T47D (cell line): ENCODE results near the gene PSMB3.

Source experiments
- DNase-seq, 2 experiments: peaks; one replicate each; pipeline versions ENCODE4 v3.0.0 to v3.0.0-alpha.2; 2011 to 2012; ENCODE audit warnings: low read depth in 1 of 2, low spot score in 1 of 2
- JUND ChIP-seq: IDR thresholded peaks from 2 replicates; pipeline ENCODE4 v1.6.1; 2012; ENCODE audit warnings: low read depth
- in situ Hi-C: cut with HindIII; loops from 2 replicates; pipeline ENCODE4 v1.10.0; 2016; ENCODE audit warnings: low sequenced_read_pairs, low pct_unique_long_range_greater_than_20kb

Gene PSMB3

DNA sequence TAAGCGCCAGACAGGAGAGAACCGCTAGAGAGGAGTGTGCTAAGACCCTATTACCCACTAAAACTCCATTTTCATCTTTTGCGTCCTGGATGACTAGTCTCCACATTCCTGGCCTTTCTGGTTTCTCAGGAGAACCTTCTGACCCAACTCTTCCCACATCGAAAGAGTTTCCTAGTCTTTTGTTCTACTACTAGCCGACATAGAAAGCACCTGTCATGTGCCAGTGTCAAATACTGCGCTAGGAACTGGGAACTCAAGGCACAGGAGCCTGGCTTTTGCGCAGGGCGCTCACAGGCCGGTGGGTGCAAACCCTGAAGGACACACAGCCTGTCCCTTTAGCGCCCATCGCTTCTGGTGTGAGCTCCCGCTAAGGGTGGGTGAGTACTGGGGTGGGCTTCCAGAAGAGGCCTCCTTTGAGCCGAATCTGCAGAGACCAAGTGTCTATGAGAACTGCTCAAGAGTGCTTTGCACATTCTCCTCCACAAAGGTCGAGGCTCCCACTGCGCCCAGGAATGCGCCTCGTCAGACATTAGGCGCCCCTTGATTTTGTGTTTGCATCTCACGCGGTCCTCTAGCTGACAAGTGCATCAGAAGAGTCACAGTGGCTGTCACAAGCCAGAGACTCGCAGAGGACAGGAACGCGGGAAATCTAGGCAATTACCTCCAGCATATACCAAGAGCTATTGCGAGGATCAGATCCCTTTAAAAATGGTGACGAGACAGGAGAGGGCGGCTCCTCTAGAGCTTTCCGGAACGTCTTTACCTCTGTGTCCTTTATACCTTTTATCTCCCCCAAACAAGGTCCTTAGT lies 2.0 kb upstream of the PSMB3 start:
- in situ Hi-C loops: no loop called here
- no peak for TF ChIP-seq JUND
- DNase-seq: peak in 1 of 2 experiments; percentile 68

- no peak for DNase-seq
- in situ Hi-C loops: no loop called here
Measured at GRCh38 chr17:38751144-38751807, 1.3 kb upstream of the PSMB3 start.

GRCh38 chr17:38751808-38752307 lies 683 bp upstream of the PSMB3 start:
- in situ Hi-C loops: no loop called here
- peak in 1 of 2 experiments; percentile 89 for DNase-seq
- TF ChIP-seq JUND: no peak

More at GRCh38 chr17:38751144-38751807, 1.3 kb upstream of the PSMB3 start:
- TF ChIP-seq JUND: no peak

- no peak for DNase-seq
Measured at GRCh38 chr17:38753071-38753506, 548 bp downstream of the PSMB3 start.

DNA sequence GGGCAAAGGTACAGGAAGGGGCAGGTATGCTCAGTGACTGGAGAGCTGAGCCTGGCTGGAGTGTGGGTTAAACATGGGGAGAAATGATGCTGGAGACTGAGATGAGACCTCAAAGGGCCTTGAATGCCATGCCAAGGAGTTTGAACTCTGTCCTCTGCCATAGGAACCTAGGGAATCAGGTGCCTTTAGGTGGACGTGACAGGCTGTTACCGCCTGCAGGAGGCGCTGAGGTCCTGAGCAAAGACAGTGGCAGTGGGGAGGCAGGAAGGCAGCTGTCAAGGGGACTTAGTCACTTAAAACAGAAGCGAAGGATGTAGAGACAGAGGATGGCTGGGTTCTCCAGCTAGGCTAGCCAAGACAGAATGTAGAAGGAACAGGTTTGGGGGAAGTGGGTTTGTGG lies 9.1 kb downstream of the PSMB3 start:
- DNase-seq: peak in 1 of 2 experiments; percentile 58
- in situ Hi-C loops: no loop called here
- TF ChIP-seq JUND: no peak

More at GRCh38 chr17:38753071-38753506, 548 bp downstream of the PSMB3 start:
- in situ Hi-C loops: no loop called here
- TF ChIP-seq JUND: no peak

GRCh38 chr17:38762231-38762630 lies 9.7 kb downstream of the PSMB3 start:
- no peak for TF ChIP-seq JUND
- DNase-seq: no peak
- in situ Hi-C loops: no loop called here

DNA sequence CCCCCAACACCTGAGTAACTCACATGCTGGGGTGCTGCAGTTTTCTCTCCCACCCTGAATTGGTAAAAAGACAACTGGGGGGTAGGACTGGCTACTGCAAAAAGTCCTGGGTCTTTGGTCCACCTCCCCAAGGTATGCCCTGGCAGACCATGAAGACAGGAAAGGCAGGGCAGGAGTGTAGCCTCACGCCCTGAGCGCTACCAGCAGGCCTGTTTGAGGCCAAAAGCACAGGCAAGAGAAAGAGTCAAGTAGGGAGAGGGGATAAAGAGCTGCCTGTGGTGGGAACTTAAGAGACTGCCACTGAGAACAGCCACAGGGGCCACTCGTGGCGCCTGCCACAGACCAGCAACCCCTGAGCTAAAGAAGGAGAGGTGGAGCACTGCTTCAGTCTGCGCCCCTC lies 13.8 kb downstream of the PSMB3 start:
- no peak for TF ChIP-seq JUND
- in situ Hi-C loops: no loop called here
- no peak for DNase-seq

DNA sequence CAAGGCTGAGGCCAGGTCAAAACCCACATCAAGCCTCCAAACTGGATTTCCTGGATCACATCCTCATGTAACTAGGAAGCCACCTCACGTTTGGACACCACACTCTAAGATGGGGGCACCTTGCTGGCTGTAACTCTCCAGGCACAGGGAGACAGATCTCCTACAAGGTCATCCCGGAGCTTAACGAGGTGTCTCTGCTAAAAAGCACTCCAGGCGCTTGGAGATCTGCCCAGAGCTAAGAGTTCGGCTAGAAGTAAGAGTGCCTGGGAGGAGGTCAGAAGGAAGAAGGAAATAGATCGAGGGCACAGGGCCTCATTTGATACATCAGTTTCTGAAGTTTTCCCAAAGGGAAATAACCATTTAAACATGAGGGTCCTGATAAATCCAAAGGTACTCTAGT lies 15.9 kb downstream of the PSMB3 start:
- TF ChIP-seq JUND: no peak
- DNase-seq: no peak
- in situ Hi-C loops: no loop called here

GRCh38 chr17:38773258-38773657 lies 20.7 kb downstream of the PSMB3 start:
- in situ Hi-C loops: no loop called here
- TF ChIP-seq JUND: no peak
- no peak for DNase-seq

DNA sequence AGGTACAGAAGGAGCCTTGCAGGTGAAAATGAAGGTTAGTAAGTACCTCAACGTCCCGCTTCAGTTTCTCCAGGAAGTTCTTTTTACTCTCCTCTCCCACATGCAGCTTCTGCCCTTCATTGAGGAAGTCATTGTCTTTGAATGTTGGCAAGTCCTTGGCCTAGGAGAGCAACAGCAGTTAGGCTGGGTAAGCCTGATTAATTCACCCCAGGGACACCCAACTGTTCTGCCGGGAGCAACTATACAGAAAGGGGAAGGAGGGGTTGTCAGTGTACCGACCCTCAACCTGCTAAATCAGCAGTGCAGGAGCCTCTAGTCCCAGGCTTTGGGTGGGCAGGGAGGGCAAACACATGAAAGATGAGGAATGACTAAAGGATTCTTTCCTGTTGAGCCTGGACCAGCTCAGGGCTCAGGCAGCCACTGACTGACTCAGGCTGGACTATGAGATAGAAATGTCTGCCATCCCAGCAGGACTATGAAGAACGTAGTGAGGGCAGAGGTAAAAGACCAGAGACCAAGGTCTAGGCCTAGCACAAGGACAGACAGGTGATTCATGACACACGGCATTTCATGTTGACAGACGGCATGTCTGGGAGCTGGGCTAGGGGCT lies 25.2 kb downstream of the PSMB3 start:
- TF ChIP-seq JUND: no peak
- in situ Hi-C loops: no loop called here
- no peak for DNase-seq

GRCh38 chr17:38779965-38780752 lies 27.6 kb downstream of the PSMB3 start:
- no peak for DNase-seq
- TF ChIP-seq JUND: no peak
- in situ Hi-C loops: no loop called here

GRCh38 chr17:38783227-38783626 lies 30.7 kb downstream of the PSMB3 start:
- in situ Hi-C loops: no loop called here
- no peak for TF ChIP-seq JUND

More at GRCh38 chr17:38783227-38783626, 30.7 kb downstream of the PSMB3 start:
- no peak for DNase-seq
